ENCODE results near the gene SH2D6.

- TF ChIP-seq, protein P1, sequence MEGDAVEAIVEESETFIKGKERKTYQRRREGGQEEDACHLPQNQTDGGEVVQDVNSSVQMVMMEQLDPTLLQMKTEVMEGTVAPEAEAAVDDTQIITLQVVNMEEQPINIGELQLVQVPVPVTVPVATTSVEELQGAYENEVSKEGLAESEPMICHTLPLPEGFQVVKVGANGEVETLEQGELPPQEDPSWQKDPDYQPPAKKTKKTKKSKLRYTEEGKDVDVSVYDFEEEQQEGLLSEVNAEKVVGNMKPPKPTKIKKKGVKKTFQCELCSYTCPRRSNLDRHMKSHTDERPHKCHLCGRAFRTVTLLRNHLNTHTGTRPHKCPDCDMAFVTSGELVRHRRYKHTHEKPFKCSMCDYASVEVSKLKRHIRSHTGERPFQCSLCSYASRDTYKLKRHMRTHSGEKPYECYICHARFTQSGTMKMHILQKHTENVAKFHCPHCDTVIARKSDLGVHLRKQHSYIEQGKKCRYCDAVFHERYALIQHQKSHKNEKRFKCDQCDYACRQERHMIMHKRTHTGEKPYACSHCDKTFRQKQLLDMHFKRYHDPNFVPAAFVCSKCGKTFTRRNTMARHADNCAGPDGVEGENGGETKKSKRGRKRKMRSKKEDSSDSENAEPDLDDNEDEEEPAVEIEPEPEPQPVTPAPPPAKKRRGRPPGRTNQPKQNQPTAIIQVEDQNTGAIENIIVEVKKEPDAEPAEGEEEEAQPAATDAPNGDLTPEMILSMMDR (IDR thresholded peaks at IDR 0.05; ENCODE audit: poor library complexity), result no peak
- TF ChIP-seq EZH2 (IDR thresholded peaks at IDR 0.05; ENCODE audit: borderline replicate concordance), result no peak
Observed at GRCh38 chr2:85481818-85482777, 63.6 kb downstream of the SH2D6 start.
